ENCODE measurements around the gene CYP4B1.

DNA sequence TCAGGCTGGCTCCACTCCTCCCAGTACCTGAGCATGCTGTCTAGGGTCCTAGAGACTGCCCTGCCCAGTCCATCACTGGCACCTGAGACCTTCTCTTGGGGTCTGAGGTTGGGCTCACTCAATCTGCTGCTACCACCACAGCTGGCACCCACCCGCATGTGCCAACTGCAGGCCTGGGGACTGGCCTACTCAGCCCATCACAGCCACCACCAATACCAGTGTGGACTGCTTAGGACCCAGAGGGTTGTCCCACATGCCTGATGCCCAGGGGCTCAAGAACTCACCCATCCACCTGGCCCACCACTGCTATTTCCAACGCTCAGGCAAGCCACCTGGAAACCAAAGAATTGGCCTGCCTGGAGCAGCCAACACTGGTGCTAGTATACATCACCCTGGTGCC lies 63.5 kb downstream of the CYP4B1 start:
- TF ChIP-seq, protein P1, sequence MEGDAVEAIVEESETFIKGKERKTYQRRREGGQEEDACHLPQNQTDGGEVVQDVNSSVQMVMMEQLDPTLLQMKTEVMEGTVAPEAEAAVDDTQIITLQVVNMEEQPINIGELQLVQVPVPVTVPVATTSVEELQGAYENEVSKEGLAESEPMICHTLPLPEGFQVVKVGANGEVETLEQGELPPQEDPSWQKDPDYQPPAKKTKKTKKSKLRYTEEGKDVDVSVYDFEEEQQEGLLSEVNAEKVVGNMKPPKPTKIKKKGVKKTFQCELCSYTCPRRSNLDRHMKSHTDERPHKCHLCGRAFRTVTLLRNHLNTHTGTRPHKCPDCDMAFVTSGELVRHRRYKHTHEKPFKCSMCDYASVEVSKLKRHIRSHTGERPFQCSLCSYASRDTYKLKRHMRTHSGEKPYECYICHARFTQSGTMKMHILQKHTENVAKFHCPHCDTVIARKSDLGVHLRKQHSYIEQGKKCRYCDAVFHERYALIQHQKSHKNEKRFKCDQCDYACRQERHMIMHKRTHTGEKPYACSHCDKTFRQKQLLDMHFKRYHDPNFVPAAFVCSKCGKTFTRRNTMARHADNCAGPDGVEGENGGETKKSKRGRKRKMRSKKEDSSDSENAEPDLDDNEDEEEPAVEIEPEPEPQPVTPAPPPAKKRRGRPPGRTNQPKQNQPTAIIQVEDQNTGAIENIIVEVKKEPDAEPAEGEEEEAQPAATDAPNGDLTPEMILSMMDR (IDR thresholded peaks at IDR 0.05) = no peak
- no peak for TF ChIP-seq POLR2A (IDR thresholded peaks at IDR 0.05)
